CD4-positive, CD25-positive, alpha-beta regulatory T cell (primary cell): ENCODE measurements around the gene GALNT12. TPM values are rescaled to one million over a fixed set of nuclear protein-coding genes. Genes with fewer than 3 reads are reported as not detected.
A peak's percentile ranks its signal among the peaks of the same experiment; 100 is the strongest.

Source experiments
- ATAC-seq, 2 donors: fragments of 150-1000 bp; cut with Tn5 transposase; one replicate each; pipeline ENCODE4 v1.10.0; 2021; ENCODE audit warnings: low read depth in 2 of 2, moderate number of reproducible peaks in 2 of 2, moderate library complexity in 1 of 2
- DNase-seq, 3 donors: peaks; one replicate each; pipeline versions ENCODE4 v3.0.0 to v3.0.0-alpha.2; 2012 to 2022; ENCODE audit warnings: mixed read lengths in 1 of 3
- H3K27ac ChIP-seq: one replicate; pipeline ENCODE4 v1.7.0; 2013; ENCODE audit warnings: mild to moderate bottlenecking, low read length; ENCODE audit not compliant: insufficient read depth, poor library complexity, severe bottlenecking
- H3K27me3 ChIP-seq: one replicate; pipeline ENCODE4 v1.7.0; 2013; ENCODE audit warnings: low read length; ENCODE audit not compliant: control insufficient read depth, insufficient read depth
- H3K36me3 ChIP-seq: one replicate; pipeline ENCODE4 v1.7.0; 2013; ENCODE audit warnings: mild to moderate bottlenecking, low read length, moderate library complexity; ENCODE audit not compliant: control insufficient read depth, insufficient read depth
- H3K4me1 ChIP-seq: 2 replicates; pipeline ENCODE4 v1.7.0; 2013; ENCODE audit warnings: mild to moderate bottlenecking, low read length; ENCODE audit not compliant: insufficient read depth, control insufficient read depth, poor library complexity, severe bottlenecking
- H3K4me3 ChIP-seq: one replicate; pipeline ENCODE4 v1.7.0; 2013; ENCODE audit warnings: low read depth, mild to moderate bottlenecking, low read length, moderate library complexity
- H3K9me3 ChIP-seq, 2 experiments: 1 replicate in 1 of 2; 2 replicates in 1 of 2; pipeline ENCODE4 v1.7.0; 2013; ENCODE audit warnings: low read length in 2 of 2, mild to moderate bottlenecking in 1 of 2, moderate library complexity in 1 of 2; ENCODE audit not compliant: control insufficient read depth in 2 of 2
- H3K27ac Mint-ChIP-seq, 3 donors: one replicate each; pipeline ENCODE4 v1.8.0; 2020 to 2022; ENCODE audit warnings: mild to moderate bottlenecking in 3 of 3, mixed read lengths in 3 of 3, moderate library complexity in 2 of 3
- H3K27me3 Mint-ChIP-seq: one replicate; pipeline ENCODE4 v1.8.0; 2022; ENCODE audit warnings: mild to moderate bottlenecking, mixed read lengths
- H3K36me3 Mint-ChIP-seq: one replicate; pipeline ENCODE4 v1.8.0; 2020; ENCODE audit warnings: mixed read lengths
- H3K4me1 Mint-ChIP-seq, 4 donors: one replicate each; pipeline ENCODE4 v1.8.0; 2020 to 2022; ENCODE audit warnings: mixed read lengths in 4 of 4, mild to moderate bottlenecking in 1 of 4
- H3K4me3 Mint-ChIP-seq, 4 donors: one replicate each; pipeline ENCODE4 v1.8.0; 2020 to 2022; ENCODE audit warnings: mild to moderate bottlenecking in 4 of 4, mixed read lengths in 4 of 4, moderate library complexity in 3 of 4
- H3K9me3 Mint-ChIP-seq, 7 donors: one replicate each; pipeline ENCODE4 v1.8.0; 2020 to 2022; ENCODE audit warnings: mixed read lengths in 7 of 7, mild to moderate bottlenecking in 3 of 7, moderate library complexity in 2 of 7
- polyA plus RNA-seq, 4 donors: library from polyadenylated mRNA; unstranded; fragments of 300-500 nt; fragmentation: Illumina TruSeq; gene quantifications; one replicate each; pipeline ENCODE4 v1.2.3, GENCODE V29; 2021
- total RNA-seq: library from RNA; stranded (reverse); gene quantifications from one replicate; pipeline ENCODE4 v1.2.3, GENCODE V29; 2022

The GALNT12 gene
- total and polyA plus RNA-seq, 5 donors from 2014 or later: 1.4 to 4.7 (median 2.0) TPM

- H3K36me3 ChIP-seq: no peaks in the 10 kb centered on the region
- peaks cover 0 to 13% (median 1%) of the 10 kb centered on the region in 7 donors for H3K9me3 Mint-ChIP-seq
- ATAC-seq: no peak
- peaks cover 8% of the 10 kb centered on the region for H3K27me3 ChIP-seq
- H3K4me3 Mint-ChIP-seq: no peak overlapping the region
- DNase-seq: no peak
- H3K27me3 Mint-ChIP-seq: peaks cover 29% of the 10 kb centered on the region
- no peak overlapping the region for H3K27ac ChIP-seq
- no peak overlapping the region for H3K4me3 ChIP-seq
- H3K4me1 ChIP-seq: no peaks in the 10 kb centered on the region
- H3K4me1 Mint-ChIP-seq: no peaks in the 10 kb centered on the region
- H3K36me3 Mint-ChIP-seq: no peaks in the 10 kb centered on the region
- no peak overlapping the region for H3K27ac Mint-ChIP-seq
- H3K9me3 ChIP-seq: no peaks in the 10 kb centered on the region
Observed at GRCh38 chr9:98897745-98898144, 90.3 kb downstream of the GALNT12 start.

GRCh38 chr9:98899408-98900056 lies 92.1 kb downstream of the GALNT12 start:
- no peak overlapping the region for H3K4me3 ChIP-seq
- Mint-ChIP-seq H3K27me3 (peaks cover 26% of the 10 kb centered on the region), H3K4me3 (no peak overlapping the region), H3K4me1 (no peaks in the 10 kb centered on the region), H3K36me3 (no peaks in the 10 kb centered on the region), H3K27ac (peak overlapping the region in 1 of 3 donors; percentile 43), H3K9me3 (peaks cover 0 to 13% (median 2%) of the 10 kb centered on the region in 7 donors)
- no peak for DNase-seq
- H3K4me1 ChIP-seq: no peaks in the 10 kb centered on the region
- peaks cover 8% of the 10 kb centered on the region for H3K27me3 ChIP-seq
- H3K27ac ChIP-seq: no peak overlapping the region
- no peaks in the 10 kb centered on the region for H3K36me3 ChIP-seq
- ATAC-seq: no peak
- H3K9me3 ChIP-seq: no peaks in the 10 kb centered on the region

Other genes with a start within 250 kb of the GALNT12 start
- gene GABBR2, start 98.7 kb upstream of the GALNT12 start, total RNA-seq: not detected
- not detected for gene GABBR2, start 98.7 kb upstream of the GALNT12 start, polyA plus RNA-seq
- gene ANKS6, start 11.1 kb upstream of the GALNT12 start, total RNA-seq: 8.2 TPM
- gene ANKS6, start 11.1 kb upstream of the GALNT12 start, polyA plus RNA-seq: 1 to 10 TPM; 2.4 to 2.9 (median 2.5) TPM
- gene COL15A1, start 136.2 kb downstream of the GALNT12 start, total RNA-seq: not detected
- gene COL15A1, start 136.2 kb downstream of the GALNT12 start, polyA plus RNA-seq: under 1 TPM in 3 of 4 donors, not detected in 1; 0.03 to 0.10 (median 0.06) TPM